NCI-H446 (cell line): ENCODE results near the gene EFCAB11.
A peak's percentile ranks its signal among the peaks of the same experiment; 100 is the strongest.

ENCODE experiments used
- DNase-seq, 2 experiments: peaks; one replicate each; lab custom pipeline; 2025; lab: John Stamatoyannopoulos, UW

EFCAB11 gene

GRCh38 chr14:89954070-89955021 lies at the start of gene EFCAB11:
Gene EFCAB11 (minus strand): TSS chr14:89954730. CDS start chr14:89954660, 70 bp downstream.
- peak; percentile 98 to 100 for DNase-seq

DNA sequence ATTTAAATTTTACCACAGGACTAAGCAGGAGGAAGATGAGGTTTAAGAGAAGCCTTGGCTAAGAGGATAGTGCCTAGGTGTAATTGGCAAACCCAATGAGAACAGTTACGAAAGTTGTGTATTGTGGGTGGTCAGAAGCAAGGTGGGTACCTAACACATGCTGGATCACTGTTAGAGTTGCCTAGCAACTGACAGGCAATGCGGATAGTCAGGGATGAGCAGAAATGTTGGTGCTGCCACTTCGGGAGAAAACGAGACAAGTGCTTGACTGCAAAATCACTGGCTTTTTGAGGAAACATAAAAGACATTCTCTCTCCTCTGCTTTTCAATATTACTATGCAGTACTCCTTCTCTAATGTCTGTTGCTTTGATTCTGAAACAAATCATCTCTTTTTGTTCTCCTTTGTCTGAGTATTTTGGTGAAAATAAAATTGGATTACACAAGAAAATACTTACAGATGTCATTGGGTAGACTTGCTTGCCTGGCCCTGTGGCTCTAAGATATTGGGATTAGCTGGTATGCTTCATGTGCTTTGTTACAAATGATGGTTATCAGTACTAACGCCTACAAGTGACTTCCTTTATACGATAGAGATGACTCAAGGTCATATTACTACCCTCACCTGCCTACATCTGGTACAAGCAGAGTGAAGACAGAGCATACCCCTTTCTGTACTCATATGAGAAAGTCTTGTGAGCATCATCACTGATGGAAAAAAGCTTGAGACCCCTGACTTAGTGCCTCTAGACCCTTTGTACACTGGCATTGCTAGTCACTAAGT lies 49.2 kb upstream of the EFCAB11 start:
- no peak for DNase-seq

- no peak for DNase-seq
Observed at GRCh38 chr14:90000935-90001334, 46.4 kb upstream of the EFCAB11 start.

GRCh38 chr14:89996963-89997362 lies 42.4 kb upstream of the EFCAB11 start:
- no peak for DNase-seq

DNA sequence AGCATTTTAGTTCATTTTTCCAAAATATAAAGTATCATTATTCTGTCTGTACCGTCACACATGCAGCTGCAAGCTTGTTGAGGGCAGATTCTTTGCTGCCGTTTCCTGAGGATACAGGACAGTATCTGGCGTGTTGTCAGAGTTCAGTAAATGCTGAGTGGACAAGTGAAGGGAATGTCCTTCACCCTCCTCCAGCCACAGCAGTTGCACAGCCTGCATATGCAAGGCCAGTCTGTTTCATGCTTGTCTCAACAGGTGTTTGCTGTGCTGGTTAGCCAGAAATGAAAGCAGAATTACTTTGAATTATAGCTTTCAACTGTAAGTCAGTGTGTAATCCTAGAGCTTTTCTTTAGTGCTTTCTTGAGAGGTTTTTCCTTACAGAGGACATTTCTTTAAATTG lies 37.7 kb upstream of the EFCAB11 start:
- no peak for DNase-seq

- DNase-seq, result no peak
Observed at GRCh38 chr14:89990623-89991275, 36.2 kb upstream of the EFCAB11 start.

DNA sequence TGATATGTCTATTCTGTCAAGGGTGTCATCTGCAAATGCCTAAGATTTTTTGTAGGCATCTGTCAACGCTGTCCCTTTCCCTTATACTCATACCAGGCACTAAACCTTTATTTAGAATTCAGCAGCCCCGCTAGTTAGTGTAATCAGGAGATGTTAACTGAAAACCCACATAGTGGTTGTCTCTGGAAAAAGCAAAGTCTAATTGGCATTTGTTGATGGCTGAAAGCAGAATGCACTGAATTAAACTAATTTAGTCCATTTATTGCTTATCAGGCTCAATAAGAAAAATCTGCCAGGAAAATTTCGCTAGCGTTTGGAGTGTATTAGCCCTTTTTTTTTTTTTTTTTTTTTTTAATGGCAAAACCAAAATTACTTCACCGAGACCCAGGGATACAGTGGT lies 35.7 kb upstream of the EFCAB11 start:
- no peak for DNase-seq

GRCh38 chr14:89988787-89989186 lies 34.3 kb upstream of the EFCAB11 start:
- DNase-seq, result no peak

DNA sequence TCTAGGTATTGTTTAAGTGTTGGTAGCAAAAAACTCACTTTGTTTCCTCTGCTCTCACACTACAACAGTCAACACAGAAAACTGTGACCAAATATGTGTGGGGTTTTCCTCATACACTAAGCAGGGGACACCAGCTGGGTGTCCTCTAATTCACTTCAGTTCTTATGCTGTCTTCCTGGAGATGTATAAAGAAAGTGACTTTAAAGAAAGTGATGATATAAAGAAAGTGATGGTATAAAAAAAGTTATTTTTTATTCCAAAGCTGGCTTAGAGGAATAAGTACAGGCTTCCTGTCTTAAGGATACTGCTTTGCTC lies 32.6 kb upstream of the EFCAB11 start:
- no peak for DNase-seq

DNA sequence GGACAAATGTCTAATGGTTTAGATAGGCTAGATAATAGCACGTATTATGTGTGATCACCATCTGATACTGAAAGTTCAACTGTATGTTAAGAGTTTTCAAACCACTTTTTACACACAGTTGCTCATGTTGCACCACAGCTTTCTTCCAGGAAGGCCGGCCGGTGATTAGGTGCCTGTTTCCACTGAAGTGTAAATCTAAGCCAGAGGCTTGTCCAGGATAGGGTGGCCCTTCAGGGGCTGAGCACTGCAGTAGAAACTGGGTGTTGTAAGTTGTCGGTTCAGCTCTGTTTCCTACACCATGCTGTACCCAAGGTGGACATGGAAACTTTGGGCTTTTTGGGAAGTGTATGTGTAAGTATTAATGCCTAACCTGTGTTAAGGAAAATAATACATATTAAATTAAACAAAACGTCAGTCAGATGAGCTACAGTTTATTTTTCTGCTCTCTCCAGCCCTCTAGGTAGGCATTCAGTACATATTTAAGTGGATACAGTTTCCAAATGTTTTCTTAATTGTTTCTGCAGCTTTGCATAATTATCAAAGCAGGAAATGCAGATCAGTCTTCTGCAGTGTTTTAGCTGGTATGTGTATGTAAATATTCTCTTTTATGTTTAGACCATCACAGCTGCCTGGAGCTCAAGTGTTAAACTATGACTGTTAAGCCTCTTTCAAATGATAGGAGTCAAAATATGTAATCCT lies 32.1 kb upstream of the EFCAB11 start:
- DNase-seq, result no peak

DNA sequence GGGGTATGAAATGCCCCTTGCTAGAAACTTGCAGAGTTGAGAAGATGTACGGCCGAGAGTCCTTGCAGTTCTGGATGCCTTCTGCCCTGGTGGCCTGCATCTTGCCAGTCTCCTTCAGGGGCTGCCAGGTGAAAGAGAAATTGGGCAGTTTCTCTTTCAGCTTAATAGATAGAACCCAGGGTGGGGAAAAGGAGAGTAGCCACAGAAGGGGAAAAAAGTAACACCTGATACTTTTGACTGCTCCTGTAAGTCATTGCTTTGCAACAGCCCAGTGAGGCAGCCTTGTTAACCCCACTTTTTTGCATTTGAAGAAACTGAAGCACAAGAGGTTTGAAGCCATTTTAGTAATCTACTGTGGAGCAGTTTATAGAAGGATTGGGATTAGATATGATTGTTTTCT lies 28.8 kb upstream of the EFCAB11 start:
- DNase-seq, result no peak

DNA sequence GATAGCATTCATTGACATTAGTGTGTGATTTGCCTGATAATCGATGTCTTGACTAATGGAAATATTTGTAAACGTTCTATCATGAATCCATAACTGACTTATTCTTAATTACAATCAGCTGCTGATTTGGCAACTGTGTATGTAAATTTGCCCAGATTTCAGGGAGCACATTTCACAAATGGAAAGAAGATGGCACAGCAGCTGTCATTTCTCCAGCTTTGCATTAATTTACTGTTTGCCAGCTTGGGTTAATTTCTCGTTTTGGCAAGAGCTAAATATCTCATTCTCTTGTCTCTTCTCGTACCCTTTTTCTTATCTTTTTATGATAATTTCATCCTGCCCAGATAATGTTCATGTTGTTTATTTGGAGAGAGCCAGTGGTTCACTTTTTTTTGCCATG lies 24.1 kb upstream of the EFCAB11 start:
- no peak for DNase-seq

GRCh38 chr14:89977668-89978067 lies 23.1 kb upstream of the EFCAB11 start:
- no peak for DNase-seq

GRCh38 chr14:89973234-89973823 lies 18.8 kb upstream of the EFCAB11 start:
- DNase-seq, result peak; percentile 49 to 75

- DNase-seq, result no peak
Observed at GRCh38 chr14:89965839-89966238, 11.3 kb upstream of the EFCAB11 start.

DNA sequence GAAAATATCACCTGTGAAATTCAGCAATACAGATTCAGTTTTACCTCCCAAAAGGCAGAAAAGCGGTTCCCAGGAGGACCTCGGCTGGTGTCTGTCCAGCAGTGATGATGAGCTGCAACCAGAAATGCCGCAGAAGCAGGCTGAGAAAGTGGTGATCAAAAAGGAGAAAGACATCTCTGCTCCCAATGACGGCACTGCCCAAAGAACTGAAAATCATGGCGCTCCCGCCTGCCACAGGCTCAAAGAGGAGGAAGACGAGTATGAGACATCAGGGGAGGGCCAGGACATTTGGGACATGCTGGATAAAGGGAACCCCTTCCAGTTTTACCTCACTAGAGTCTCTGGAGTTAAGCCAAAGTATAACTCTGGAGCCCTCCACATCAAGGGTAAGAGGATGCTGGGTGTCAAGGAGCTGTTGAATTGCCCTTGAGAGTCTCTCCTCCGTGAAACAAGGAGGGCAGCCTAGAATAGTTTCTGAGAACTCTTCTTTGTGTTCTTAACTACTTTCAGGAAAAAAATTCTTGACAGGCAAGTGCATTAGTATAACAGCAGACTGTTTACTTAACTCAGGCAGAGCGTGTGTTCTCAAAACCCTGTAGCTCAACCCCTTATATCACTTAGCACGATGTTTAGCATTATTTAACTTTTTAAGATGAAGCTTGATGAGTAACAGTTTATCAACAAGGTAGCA lies 8.9 kb upstream of the EFCAB11 start:
- DNase-seq, result no peak

DNA sequence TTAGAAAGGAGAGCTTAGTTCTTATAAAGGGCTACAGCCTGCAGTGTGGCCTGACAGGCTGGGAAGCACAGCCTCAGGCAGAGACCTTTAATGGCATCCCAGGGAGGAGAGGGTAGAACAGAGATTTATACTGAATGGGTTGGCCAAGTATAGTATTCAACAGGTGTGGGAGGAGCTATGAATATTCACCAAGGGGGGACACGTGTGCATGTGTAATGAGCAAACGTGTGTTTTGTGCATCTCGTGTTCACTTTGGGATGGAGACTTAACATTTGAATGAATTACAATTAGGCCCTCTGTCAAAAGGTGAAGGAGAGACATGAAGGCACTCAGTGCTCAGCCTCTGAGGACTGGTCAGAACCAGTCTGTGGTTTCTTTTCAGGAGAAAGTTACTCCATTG lies 6.4 kb upstream of the EFCAB11 start:
- DNase-seq, result no peak

DNA sequence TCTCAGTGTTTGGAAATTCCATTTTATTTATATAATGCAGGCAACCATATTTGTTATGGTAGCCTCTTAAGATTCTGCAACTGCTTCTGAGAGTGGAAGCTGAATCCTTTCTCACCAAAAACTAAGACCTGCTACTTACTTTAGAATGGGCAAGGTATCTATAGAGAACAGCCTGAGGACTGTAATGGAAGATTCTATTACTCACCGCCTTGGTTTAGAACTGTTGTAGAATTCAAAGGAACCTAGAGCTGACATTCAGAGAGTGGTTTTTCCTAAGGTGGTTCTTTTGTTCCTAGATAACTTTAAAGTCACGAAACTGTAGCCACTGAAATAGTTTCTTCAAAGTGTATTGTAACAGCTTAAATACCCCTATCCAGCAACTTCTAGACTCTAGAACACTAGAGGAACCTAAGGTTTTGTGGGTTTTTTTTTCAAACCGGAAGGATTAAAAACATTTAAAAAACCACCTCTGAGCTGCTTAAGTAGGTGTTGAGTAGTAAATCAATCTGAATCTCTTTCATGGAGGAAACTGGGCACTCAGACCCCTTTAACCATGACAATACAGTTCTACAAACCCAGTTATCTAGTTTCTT lies 5.4 kb upstream of the EFCAB11 start:
- no peak for DNase-seq

GRCh38 chr14:89958966-89959365 lies 4.4 kb upstream of the EFCAB11 start:
- no peak for DNase-seq

DNA sequence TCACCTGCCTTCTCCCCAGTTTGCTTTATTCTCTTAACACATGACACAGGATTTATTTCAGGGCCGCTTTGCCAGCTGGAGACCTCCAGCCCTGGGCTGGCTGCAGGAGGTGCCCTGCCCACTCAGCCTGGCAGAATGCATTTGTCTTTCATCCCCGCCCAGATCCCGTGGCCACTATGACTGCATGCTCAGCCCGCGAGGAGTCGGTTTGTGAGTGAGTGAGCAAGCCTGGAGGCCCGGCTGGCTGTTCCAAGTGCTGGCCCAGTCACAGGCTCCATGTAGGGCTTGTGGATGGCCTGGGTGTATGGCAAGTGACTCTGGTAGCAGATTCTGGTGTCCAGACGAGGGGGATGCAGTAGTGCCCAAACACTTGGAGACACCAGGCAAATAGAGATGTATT lies 3.3 kb upstream of the EFCAB11 start:
- no peak for DNase-seq

- DNase-seq, result no peak
Observed at GRCh38 chr14:89957376-89957775, 2.8 kb upstream of the EFCAB11 start.
